NAMALWA (cell line): ENCODE measurements around the gene ILF3.
"Not testable (repeated sequence)": the region's sequence is repeated elsewhere in the genome, so short reads cannot be mapped to it uniquely, and the experiment has no call there.

Experiments used
- DNase-seq: peaks from one replicate; pipeline ENCODE4 v3.0.0-alpha.2; 2015; ENCODE audit warnings: low spot score

Gene ILF3

DNA sequence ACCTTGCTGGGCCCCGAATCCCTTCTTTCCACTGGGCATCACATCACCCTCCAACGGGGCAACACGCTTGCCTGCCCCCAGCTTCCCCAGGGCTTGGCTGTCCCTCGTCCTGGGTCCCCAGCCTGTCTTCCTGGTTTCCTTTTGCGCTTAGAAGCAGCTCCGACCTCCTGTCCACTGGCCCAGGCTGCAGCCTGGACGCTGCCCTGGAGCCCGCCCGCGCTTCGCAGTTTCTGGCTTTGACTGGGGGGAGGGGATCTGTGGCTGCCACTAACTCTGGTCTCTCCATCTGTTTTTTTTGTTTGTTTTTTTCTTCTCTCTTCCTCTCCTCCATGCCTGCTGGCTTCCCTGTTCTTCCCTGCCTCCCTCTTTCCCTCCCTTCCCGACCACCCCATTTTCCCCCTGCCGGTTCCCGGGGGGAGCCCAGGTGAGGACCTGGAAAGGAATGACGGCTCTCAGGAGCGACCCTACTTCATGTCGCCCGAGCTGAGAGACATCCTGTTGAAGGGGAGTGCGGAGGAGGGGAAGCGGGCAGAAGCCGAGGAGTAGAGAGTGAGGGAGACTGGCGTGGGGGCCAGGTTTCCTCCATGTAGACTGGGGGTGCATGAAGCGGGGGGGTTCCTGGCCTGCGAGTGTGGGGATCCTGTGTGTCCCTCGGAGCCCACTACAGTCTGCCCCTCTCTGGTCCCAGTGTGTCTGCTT is 11.5 kb upstream of the ILF3 start:
- no peak for DNase-seq

DNA sequence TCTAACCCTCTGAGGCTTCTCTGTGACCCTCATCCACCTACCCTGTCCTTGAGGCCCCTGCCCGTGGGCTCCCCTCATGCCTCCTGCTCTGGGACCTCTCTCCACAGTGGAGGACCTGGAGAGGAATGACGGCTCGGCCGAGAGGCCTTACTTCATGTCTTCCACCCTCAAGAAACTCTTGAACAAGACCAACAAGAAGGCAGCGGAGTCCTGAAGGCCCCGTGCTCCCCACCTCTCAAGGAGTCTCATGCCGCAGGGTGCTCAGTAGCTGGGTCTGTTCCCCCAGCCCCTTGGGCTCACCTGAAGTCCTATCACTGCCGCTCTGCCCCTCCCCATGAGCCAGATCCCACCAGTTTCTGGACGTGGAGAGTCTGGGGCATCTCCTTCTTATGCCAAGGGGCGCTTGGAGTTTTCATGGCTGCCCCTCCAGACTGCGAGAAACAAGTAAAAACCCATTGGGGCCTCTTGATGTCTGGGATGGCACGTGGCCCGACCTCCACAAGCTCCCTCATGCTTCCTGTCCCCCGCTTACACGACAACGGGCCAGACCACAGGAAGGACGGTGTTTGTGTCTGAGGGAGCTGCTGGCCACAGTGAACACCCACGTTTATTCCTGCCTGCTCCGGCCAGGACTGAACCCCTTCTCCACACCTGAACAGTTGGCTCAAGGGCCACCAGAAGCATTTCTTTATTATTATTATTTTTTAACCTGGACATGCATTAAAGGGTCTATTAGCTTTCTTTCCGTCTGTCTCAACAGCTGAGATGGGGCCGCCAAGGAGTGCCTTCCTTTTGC is 10.8 kb upstream of the ILF3 start:
- DNase-seq = no peak

DNA sequence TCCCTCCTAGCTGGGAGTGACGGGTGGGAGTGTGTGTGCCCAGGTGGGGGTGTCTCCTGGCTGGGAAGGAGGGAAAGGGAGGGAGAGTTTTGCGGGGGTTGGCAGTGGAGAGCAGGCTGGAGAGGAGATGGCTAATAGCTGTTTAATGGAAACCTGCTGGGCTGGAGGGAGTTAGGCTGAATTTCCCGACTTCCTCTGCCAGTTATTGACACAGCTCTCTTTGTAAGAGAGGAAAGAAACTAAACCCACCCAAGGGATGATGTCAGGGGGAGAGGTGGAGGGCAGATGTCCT is 10.2 kb upstream of the ILF3 start:
- DNase-seq = no peak

DNA sequence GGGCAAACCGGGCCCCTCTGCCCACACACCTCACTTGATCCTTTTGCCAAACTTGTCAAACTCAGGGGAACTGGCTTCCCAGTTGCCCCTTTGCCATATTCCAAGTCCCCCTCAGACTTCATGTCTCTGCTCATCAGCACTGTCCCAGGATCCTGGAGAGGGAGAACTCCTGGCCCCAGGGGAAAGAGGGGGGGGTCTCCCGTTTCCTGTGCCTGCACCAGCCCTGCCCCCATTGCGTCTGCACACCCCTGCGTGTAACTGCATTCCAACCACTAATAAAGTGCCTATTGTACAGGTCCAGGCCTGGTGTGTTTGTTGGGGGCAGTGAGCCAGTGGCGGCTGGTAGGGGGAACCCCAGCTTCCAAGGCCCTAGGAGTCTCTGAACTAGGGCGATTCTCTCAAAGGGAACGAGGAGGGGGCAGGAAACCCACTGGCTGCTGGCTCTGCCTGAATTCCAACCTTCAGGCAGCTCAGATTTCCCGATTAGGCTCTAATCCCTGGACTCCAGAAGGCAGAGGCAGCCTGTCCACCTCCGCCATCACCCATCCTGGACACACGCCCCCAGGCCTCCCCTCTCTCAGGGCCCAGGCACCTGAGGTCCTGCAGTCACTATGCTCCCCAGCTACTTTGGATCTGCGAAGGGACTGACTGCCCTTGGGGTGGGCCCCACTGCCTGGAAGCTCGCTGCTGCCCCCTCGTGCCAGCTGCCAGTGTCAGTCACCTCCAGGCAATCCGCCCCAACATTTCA is 9.7 kb upstream of the ILF3 start:
- DNase-seq = peak; percentile 85

DNA sequence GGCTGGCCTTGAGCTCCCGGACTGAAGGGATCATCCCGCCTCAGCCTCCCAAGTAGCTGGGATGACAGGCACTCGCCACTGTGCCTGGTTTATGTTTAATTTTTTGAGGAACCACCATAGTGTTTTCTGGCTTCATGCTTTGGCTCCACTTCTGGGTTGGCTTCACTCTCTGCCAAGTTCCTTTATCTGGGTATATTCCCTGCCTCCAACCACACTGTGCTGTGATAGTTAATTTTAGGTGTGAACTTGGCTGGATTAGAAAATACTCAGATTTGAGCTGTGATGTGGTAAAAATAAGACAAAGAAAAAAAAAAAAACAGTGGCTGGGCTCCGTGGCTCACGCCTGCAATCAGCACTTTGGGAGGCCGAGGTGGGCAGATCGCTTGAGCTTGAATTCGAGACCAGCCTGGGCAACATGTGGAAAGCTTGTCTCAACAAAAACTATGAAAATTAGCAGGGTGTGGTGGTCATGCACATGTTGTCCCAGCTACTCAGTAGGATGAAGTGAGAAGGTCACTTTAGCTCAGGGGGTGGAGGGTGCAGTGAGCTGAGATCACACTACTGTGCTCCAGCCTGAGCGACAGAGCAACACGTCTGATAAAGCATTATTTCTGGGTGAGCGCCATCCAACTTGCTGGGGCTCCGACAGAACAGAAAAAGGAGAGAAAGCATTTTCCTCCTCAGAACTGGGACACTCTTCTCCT is 7.5 kb upstream of the ILF3 start:
- DNase-seq = no peak

DNA sequence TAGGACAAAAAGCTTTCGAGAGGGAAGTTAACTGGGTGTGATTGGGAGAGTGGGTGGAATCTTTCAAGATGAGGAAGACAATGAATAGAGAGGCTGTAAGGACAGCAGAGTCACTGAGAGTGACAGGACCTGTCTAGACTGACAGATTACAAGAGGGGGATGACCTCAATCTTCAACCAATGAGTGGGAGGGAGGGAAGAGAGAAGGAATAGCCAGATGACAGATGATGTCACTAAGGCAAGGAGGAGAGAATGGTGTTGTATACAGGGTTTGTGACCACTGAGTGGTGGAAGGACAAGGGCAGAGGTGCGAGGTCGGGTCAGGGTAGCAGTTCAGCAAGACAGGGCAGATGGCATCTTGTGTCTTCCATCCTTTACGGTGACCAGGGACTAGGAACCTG is 5.8 kb upstream of the ILF3 start:
- peak; percentile 34 for DNase-seq

DNA sequence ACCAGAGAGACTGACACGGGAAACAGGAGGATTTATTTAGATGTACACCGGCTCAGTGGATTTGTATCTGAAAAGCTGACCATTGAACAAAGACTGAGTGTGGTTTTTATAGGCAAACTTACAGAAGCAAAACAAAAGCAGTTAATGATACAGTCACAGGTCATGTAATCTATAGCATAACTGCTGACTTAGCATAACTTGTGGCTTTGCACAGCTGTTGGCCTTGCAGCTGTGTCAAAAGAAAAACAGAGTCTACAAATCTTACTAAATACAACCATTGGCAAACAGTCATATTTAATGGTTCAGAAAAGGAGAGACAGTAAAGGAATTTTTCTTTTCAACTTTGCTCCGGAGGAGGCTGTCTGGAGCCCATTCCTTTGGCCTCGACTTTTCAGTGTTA is 2.3 kb upstream of the ILF3 start:
- peak; percentile 64 for DNase-seq

DNA sequence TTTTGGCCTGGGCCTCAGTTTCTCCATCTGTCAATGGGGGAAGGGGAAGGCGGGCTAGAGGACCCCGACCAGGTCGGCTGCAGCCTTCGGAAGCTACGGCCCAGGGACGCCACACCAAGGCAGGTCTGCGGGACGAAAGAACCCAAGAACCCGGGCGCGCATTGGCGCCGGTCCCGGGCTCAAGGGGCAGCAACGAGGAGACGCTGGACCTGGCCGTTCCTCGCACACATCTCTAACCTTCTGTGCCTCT is 739 bp upstream of the ILF3 start:
- DNase-seq = no peak

DNA sequence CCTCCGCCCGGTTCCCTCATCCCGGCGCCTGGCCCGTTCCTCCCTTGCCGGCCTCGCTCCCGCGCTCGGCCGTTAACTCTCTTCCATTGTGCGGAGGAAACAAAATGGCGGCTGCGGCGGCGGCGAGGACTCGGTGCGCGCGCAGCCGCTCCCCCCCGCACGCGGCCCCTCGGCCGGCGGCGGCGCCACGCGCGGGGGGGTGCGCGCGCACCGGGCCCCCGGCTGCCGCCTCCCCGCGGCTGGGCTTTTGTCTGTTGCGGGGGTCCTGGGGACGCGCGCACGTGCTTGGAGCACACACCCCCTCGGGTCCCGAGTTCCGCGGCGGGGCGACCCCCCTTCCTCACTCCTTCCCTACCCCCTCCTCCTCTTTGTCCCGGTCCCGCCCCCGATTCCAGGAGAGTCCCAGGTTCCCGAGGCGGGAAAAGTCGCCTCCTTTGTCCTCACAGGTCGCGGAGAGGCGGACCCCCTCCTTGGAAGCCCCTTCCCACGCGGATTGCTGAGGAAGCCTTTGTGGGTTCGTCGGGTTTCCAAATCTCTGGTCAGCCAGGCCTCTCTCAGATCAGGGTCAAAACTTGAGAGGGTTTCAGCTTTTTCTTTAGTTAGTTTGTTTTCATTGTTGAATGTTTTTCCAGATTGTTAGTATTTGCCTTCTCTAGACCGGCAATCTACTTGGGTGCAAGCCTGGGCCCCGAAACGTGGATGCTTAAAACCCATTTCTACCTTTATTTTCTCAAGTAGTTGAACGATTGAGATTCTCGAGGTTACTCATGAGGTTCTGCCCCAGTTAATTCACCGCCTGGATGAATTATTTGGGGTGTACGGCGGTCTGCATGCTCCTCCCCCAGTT is 687 bp downstream of the ILF3 start:
- peak; percentile 65 for DNase-seq

DNA sequence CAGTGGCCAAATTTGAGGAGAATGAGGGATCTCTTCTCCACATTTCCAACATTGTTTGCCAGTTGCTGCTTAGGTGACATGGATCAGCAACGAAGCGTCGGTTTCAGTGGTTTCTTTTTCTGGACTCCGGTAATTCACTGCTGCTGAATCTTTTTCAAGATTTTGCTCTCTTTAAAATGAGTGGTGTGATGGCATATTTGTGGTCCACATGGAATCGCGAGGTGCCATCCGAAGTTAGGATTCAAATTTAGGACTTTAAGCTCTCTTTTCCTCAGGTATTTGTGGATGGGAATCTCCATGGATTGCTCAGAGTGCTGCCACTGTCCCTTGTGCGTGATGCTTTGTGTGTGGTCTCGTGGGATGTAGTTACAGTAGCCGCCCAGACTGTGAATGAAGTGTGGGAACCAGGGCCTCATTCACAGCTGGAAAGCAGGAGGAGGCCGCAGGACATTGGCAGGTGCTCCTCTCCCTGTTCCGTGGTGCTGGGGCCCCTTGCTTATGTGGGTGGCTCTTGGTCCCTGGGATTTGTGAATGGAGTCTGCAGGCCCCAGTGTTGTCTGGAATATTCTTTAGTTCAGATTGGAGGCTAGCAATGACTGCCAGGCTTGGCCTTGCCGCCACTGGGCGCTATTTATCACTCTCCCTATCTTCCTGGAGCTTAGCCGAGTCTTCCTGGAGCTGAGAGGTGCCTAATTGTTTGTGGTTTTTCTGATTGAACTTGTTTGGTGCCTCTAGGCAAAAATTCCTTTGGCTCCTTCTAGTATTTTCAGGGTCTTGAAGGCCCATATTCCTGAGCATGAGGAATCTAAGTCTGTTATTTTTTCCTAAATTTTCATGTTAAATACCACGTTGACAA is 1.5 kb downstream of the ILF3 start:
- DNase-seq = peak; percentile 57

DNA sequence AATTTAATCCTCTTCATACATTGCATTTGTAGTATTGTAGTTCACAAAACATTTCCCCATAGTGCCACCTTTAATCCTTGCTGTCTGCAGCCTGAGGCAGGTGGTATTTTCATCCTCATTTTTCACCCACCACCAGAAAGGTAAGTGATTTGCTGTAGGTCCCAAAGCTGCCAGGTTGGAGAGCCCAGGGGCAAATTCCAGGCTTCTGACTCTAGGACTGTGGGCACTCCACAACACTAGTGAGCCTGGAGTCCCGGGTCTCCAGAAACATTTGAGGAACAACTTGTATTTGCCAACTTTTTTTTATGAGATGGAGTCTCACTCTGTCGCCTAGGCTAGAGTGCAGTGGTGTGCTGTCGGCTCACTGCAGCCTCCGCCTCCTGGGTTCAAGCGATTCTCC is 6.2 kb downstream of the ILF3 start:
- no peak for DNase-seq

DNA sequence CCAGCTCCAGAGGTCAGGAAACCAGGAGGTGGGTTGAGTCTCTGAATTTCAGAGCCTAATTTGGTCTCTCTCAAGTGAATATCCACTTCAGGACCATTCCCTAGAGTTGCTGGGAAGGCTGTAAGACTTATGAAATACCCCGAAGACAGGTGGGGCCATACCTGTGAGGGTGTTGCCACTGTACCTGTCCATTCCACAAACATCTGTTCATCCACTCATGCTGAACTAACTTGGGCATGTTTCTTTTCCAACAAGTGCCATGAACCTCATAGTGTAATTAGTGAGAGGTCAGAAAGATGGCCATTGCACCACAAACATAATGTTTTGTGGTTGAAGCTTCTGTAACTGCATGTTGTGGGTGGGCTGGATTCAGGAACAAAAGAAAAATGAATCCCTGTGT is 7.8 kb downstream of the ILF3 start:
- no peak for DNase-seq

DNA sequence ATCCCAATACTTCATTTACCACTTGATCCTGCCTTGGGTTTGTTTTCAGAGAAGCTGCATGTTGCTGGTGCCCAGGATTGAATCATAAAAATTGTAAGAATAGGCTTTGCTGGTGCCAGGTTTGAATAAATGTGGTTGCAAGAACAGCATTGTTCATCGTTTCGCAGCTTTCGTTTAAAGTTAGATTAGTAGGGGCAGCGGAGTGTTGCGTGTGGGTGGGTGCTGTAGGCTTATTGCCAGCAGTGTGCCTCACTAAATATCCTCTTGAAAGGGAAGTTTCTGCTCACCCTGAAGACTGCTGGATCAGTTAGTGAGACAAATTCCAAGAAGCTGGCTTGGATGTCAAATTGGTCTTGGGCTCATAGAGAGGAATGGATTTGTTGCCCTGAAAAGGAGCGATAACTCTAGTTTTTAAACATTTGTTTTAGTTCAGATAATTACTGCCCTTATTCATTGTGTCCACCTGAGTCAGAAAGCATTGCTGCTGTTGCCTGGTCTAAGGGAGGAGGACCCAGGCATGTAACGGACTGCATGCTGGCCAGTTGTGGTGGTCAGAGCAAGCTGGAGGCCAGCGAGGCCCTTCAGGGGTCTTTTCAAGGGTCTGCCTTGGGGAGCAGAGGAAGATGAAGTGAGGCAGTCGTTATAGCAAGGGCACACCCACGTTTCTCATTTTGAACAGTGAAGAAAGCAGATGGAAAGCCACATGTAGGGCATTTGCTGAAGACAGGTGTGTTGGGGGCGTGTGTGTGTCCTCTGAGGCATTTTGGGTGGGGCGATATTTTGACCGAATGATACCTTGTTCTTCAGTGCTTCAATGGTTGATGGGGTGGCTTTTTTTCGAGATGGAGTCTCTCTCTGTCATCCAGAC is 8.5 kb downstream of the ILF3 start:
- peak; percentile 70 for DNase-seq

DNA sequence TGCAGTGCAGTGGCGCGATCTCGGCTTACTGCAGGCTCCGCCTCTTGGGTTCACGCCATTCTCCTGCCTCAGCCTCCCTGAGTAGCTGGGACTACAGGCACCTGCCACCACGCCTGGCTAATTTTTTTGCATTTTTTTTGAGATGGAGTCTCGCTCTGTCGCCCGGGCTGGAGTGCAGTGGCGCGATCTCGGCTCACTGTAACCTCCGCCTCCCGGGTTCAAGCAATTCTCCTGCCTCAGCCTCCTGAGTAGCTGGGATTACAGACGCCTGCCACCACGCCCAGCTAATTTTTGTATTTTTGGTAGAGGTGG is 9.1 kb downstream of the ILF3 start:
- not testable (repeated sequence) for DNase-seq

DNA sequence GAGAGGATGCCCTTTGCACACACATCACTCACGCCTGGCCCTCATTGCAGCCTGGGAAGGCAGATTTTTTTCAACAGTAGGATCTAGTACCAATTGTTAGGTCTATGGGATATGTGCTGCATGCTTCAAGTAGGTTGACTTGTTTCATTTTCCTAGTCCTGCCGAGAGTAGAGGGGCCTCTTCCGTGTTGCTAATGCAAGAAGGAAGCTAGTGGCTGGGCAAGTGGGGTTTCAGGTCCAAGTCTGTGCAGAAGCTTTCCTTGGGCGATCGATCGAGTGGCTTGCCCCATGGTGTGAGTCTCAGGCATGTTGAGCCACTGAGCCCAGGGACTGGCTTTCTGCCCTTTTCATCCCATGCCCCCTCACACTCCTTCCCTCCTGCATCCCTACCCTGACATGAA is 13.7 kb downstream of the ILF3 start:
- DNase-seq = no peak

DNA sequence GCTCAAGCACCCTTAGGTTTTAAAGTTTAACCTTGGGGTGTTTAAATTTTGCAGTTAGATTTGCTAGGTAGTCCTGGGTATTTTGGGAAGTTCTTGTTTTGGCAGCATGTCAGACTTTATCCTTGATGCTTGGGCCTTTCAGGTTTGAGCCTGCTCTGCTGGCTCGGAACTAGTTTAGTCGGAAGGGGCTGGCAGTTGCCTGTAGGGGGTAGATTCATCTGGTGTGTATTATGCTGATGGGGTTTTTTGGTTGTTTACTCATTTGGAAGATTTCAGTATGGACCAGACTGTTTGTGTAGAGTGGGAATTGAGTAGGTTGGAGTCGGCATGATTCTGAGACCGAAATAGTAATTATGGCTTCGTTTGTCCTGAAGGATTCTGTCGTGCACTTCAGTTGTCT is 15.1 kb downstream of the ILF3 start:
- no peak for DNase-seq

DNA sequence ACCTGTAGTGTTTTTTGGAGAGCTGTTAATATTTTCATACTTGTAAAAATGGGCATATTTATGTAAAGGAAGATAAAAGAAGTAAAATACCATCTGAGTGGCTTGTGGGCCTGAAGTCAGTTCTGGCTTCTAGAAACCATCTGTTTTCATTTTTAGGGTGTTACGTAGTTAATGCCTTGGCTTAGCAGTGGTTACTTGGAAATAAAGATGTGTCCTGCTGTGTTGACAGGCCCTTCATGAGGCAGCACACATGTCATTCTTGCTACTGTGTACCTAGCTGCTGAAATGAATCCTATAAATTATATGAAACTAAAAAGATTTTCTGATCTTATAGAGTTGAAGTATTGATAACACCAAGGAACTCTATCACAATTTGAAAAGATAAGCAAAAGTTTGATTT is 16.0 kb downstream of the ILF3 start:
- DNase-seq = no peak

DNA sequence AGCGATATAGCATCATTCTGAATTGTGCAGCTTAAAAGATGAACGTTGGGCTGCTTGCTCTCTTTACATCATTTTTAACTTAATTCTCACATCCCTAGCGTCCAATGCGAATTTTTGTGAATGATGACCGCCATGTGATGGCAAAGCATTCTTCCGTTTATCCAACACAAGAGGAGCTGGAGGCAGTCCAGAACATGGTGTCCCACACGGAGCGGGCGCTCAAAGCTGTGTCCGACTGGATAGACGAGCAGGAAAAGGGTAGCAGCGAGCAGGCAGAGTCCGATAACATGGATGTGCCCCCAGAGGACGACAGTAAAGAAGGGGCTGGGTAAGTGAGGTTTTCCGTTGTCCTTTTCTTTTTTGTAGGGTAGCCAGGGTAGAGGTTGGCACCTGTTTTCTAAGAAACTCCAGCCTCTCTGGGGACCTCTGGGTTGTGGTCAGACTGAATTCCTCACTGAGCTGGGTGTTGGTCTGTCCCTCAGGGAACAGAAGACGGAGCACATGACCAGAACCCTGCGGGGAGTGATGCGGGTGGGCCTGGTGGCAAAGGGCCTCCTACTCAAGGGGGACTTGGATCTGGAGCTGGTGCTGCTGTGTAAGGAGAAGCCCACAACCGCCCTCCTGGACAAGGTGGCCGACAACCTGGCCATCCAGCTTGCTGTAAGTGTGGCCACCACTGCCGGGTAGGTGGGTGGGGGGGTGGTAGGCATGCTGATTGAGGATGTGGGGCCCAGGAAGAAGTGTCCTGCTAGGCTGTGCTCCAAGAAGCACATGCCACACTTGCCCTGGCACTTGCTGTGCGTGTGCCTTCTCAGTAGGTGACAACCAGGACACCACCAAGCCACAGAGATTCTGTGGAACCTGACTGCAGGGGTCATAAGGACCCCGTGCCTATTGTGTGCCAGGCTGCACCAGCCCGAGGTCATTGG is 17.0 kb downstream of the ILF3 start:
- no peak for DNase-seq

DNA sequence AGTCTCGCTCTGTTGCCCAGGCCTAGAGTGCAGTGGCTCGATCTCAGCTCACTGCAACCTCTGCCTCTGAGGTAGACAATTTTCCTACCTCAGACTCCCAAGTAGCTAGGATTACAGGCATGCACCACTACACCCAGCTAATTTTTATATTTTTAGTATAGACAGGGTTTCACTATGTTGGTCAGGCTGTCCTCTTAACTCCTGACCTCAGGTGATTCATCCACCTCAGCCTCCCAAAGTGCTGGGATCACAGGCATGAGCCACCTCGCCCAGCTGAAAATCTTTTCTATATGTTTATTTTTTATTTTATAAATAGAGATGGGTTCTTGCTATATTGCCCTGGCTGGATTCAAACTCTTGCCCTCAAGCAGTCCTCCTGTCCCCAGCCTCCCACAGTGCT is 17.8 kb downstream of the ILF3 start:
- not testable (repeated sequence) for DNase-seq
